GM10248 (cell line): ENCODE measurements around the gene RGS6.

Experiments
- CTCF ChIA-PET: fragments of 300-600 bp; sonication (Branson Sonifier 250); formaldehyde crosslinking; extraction: SDS; loops from one replicate; lab custom pipeline; 2021; ENCODE audit warnings: antibody characterized with exemption; lab: Yijun Ruan, JAX
- POLR2A ChIA-PET: fragments of 350-650 bp; sonication (Branson Sonifier 250); formaldehyde crosslinking; extraction: SDS; loops from one replicate; lab custom pipeline; 2020; ENCODE audit warnings: antibody characterized with exemption; lab: Yijun Ruan, JAX
- DNase-seq: peaks from one replicate; pipeline ENCODE4 v3.0.0; 2012; ENCODE audit errors: extremely low spot score
- CTCF ChIP-seq: IDR thresholded peaks from 2 replicates; pipeline ENCODE4 v1.5.1; 2012; ENCODE audit warnings: mild to moderate bottlenecking, low read depth; ENCODE audit errors: extremely low read depth, missing control alignments, control extremely low read depth

RGS6 gene

GRCh38 chr14:72254937-72255472, 322.8 kb downstream of the RGS6 start:
- POLR2A ChIA-PET, result no interaction called here
- no peak for DNase-seq
- no peak for TF ChIP-seq CTCF
- CTCF ChIA-PET, result no interaction called here

- no peak for DNase-seq
- CTCF ChIA-PET, result interaction anchor here (1.6 kb wide), 1 partner anchor 43 kb away, joined by 3 read pairs; no protein-coding TSS in a partner anchor
- POLR2A ChIA-PET, result no interaction called here
- TF ChIP-seq CTCF, result no peak
Measured at GRCh38 chr14:72256055-72256454, 323.8 kb downstream of the RGS6 start.

GRCh38 chr14:72261068-72261467, 328.8 kb downstream of the RGS6 start:
- no peak for DNase-seq
- CTCF ChIA-PET, result interaction anchor here (1.3 kb wide), 1 partner anchor 31 kb away, joined by 3 read pairs; no protein-coding TSS in a partner anchor
- no peak for TF ChIP-seq CTCF
- POLR2A ChIA-PET, result no interaction called here

GRCh38 chr14:72262771-72263170, 330.5 kb downstream of the RGS6 start:
- no peak for TF ChIP-seq CTCF
- POLR2A ChIA-PET, result no interaction called here
- DNase-seq, result no peak
- CTCF ChIA-PET, result interaction anchor here (1.3 kb wide), 1 partner anchor 21 kb away, joined by 3 read pairs; no protein-coding TSS in a partner anchor

- DNase-seq, result no peak
- CTCF ChIA-PET, result no interaction called here
- POLR2A ChIA-PET, result no interaction called here
- TF ChIP-seq CTCF, result no peak
Measured at GRCh38 chr14:72264716-72265115, 332.5 kb downstream of the RGS6 start.

GRCh38 chr14:72270147-72270727, 338.0 kb downstream of the RGS6 start:
- ChIA-PET POLR2A (no interaction called here), CTCF (no interaction called here)
- DNase-seq, result no peak
- TF ChIP-seq CTCF, result no peak
